HFFc6 (cell line): ENCODE results near the gene RAB11FIP3. TPM values are rescaled to one million over a fixed set of nuclear protein-coding genes. Genes with fewer than 3 reads are reported as not detected.
A peak's percentile ranks its signal among the peaks of the same experiment; 100 is the strongest.

Experiments used
- DNase-seq: peaks from one replicate; pipeline ENCODE4 v3.0.0-alpha.2; 2018
- H3K27ac Mint-ChIP-seq: 2 replicates; pipeline ENCODE4 v1.8.0; 2020; ENCODE audit warnings: mild to moderate bottlenecking, mixed read lengths
- H3K27me3 Mint-ChIP-seq: 2 replicates; pipeline ENCODE4 v1.8.0; 2021; ENCODE audit warnings: mild to moderate bottlenecking, moderate library complexity, mixed read lengths; ENCODE audit not compliant: insufficient read depth
- H3K36me3 Mint-ChIP-seq: 2 replicates; pipeline ENCODE4 v1.8.0; 2021; ENCODE audit warnings: low read depth, mixed read lengths
- H3K4me1 Mint-ChIP-seq: 2 replicates; pipeline ENCODE4 v1.8.0; 2020; ENCODE audit warnings: low read depth, mixed read lengths
- H3K4me3 Mint-ChIP-seq: 2 replicates; pipeline ENCODE4 v1.8.0; 2020; ENCODE audit warnings: mild to moderate bottlenecking, moderate library complexity, mixed read lengths
- H3K9me3 Mint-ChIP-seq: 2 replicates; pipeline ENCODE4 v1.8.0; 2020; ENCODE audit warnings: mild to moderate bottlenecking, mixed read lengths
- CTCF ChIP-seq: fragments of 200-600 bp; sonication (generic); IDR thresholded peaks from 2 replicates; pipeline ENCODE4 v1.5.0; 2021; ENCODE audit warnings: antibody characterized with exemption, mild to moderate bottlenecking
- total RNA-seq, 6 experiments: library from RNA; stranded (reverse); fragmentation: NEBNext Ultra II Directional; extraction: Animal tissue kit (Norgen Biotek cat#: 25700); gene quantifications; 2 replicates in 1 of 6; 3 replicates in 5 of 6; pipeline ENCODE4 v1.2.3, GENCODE V29; 2021

Gene RAB11FIP3
- total RNA-seq, 6 experiments from 2014 or later, result 30.3 to 36.9 (median 33.9) TPM

- H3K27me3 Mint-ChIP-seq, result no peaks in the 10 kb centered on the region
- TF ChIP-seq CTCF, result peak; percentile 31; the same call in 1 of the 2 replicates
These were observed 112.2 kb downstream of the RAB11FIP3 start for GRCh38 chr16:537415-538335.

GRCh38 chr16:539901-540530, 114.6 kb downstream of the RAB11FIP3 start:
- DNase-seq, result peak; percentile 25
- peak overlapping the region; percentile 62; the same call in 1 of the 2 replicates for H3K27ac Mint-ChIP-seq
- H3K9me3 Mint-ChIP-seq, result no peaks in the 10 kb centered on the region

More at GRCh38 chr16:537415-538335, 112.2 kb downstream of the RAB11FIP3 start:
- DNase-seq, result no peak
- H3K4me1 Mint-ChIP-seq, result peaks cover 14% of the 10 kb centered on the region
- H3K27ac Mint-ChIP-seq, result no peak overlapping the region
- H3K36me3 Mint-ChIP-seq, result peaks cover 5% of the 10 kb centered on the region; the same call in 1 of the 2 replicates
- H3K9me3 Mint-ChIP-seq, result no peaks in the 10 kb centered on the region
- H3K4me3 Mint-ChIP-seq, result no peak overlapping the region

GRCh38 chr16:540645-541340, 115.3 kb downstream of the RAB11FIP3 start:
- peaks cover 5% of the 10 kb centered on the region; the same call in 1 of the 2 replicates for H3K36me3 Mint-ChIP-seq
- no peaks in the 10 kb centered on the region; the same call in none of the 2 replicates for H3K27me3 Mint-ChIP-seq
- TF ChIP-seq CTCF, result no peak
- peaks cover 5% of the 10 kb centered on the region for H3K4me1 Mint-ChIP-seq
- DNase-seq, result no peak
- H3K9me3 Mint-ChIP-seq, result no peaks in the 10 kb centered on the region
- H3K27ac Mint-ChIP-seq, result no peak overlapping the region
- no peak overlapping the region for H3K4me3 Mint-ChIP-seq

More at GRCh38 chr16:539901-540530, 114.6 kb downstream of the RAB11FIP3 start:
- Mint-ChIP-seq H3K4me3 (no peak overlapping the region), H3K36me3 (peaks cover 5% of the 10 kb centered on the region; the same call in 1 of the 2 replicates), H3K4me1 (peaks cover 13% of the 10 kb centered on the region), H3K27me3 (no peaks in the 10 kb centered on the region; the same call in none of the 2 replicates)
- no peak for TF ChIP-seq CTCF

- H3K4me1 Mint-ChIP-seq, result peaks cover 5% of the 10 kb centered on the region; the same call in 1 of the 2 replicates
These were observed 118.1 kb downstream of the RAB11FIP3 start for GRCh38 chr16:543301-544164.

More at GRCh38 chr16:543301-544164, 118.1 kb downstream of the RAB11FIP3 start:
- H3K27me3 Mint-ChIP-seq, result no peaks in the 10 kb centered on the region; the same call in none of the 2 replicates
- H3K4me3 Mint-ChIP-seq, result no peak overlapping the region
- H3K27ac Mint-ChIP-seq, result no peak overlapping the region
- H3K9me3 Mint-ChIP-seq, result no peaks in the 10 kb centered on the region
- no peak for DNase-seq
- TF ChIP-seq CTCF, result no peak
- peaks cover 5% of the 10 kb centered on the region; the same call in 1 of the 2 replicates for H3K36me3 Mint-ChIP-seq
